C4-2B (cell line): ENCODE measurements around the gene ZNF366.

ENCODE experiments used
- H3K27ac ChIP-seq: fragments of 450-650 bp; 2 replicates; pipeline ENCODE4 v1.5.1; 2017
- CTCF ChIP-seq: fragments of 450-650 bp; conservative IDR thresholded peaks from 2 replicates; pipeline ENCODE4 v1.5.1; 2017; ENCODE audit warnings: mild to moderate bottlenecking
- ZFX ChIP-seq: fragments of 450-650 bp; IDR thresholded peaks from 2 replicates; pipeline ENCODE4 v1.6.1; 2017

The ZNF366 gene

GRCh38 chr5:72440207-72440638, 67.0 kb downstream of the ZNF366 start:
- H3K27ac ChIP-seq, result no peak overlapping the region
- no peak for TF ChIP-seq ZFX
- no peak for TF ChIP-seq CTCF

GRCh38 chr5:72439192-72439591, 68.0 kb downstream of the ZNF366 start:
- no peak overlapping the region for H3K27ac ChIP-seq
- TF ChIP-seq CTCF (no peak), ZFX (no peak)

- no peak for TF ChIP-seq ZFX
- TF ChIP-seq CTCF, result no peak
Observed at GRCh38 chr5:72438141-72438540, 69.1 kb downstream of the ZNF366 start.

GRCh38 chr5:72436796-72437471, 70.3 kb downstream of the ZNF366 start:
- no peak for TF ChIP-seq ZFX
- no peak for TF ChIP-seq CTCF
- H3K27ac ChIP-seq, result no peak overlapping the region

More at GRCh38 chr5:72438141-72438540, 69.1 kb downstream of the ZNF366 start:
- no peak overlapping the region for H3K27ac ChIP-seq

- no peak overlapping the region for H3K27ac ChIP-seq
- TF ChIP-seq ZFX (no peak), CTCF (no peak)
Observed at GRCh38 chr5:72434781-72435437, 72.3 kb downstream of the ZNF366 start.

- H3K27ac ChIP-seq, result no peak overlapping the region
- TF ChIP-seq CTCF, result no peak
- no peak for TF ChIP-seq ZFX
Observed at GRCh38 chr5:72434056-72434780, 73.0 kb downstream of the ZNF366 start.

- TF ChIP-seq ZFX (no peak), CTCF (no peak)
Observed at GRCh38 chr5:72433522-72433921, 73.7 kb downstream of the ZNF366 start.

More at GRCh38 chr5:72433522-72433921, 73.7 kb downstream of the ZNF366 start:
- H3K27ac ChIP-seq, result no peak overlapping the region
